OCI-LY3 (cell line): ENCODE data around the gene OR2D2.

ENCODE experiments used
- H2AFZ ChIP-seq: fragments of 200-600, 300-600 bp; shearing (Covaris generic); 2 replicates; pipeline ENCODE4 v1.6.0; 2014; ENCODE audit warnings: antibody characterized with exemption, low read depth, low read length
- H3K27ac ChIP-seq: fragments of 200-600, 300-600 bp; sonication (generic); 2 replicates; pipeline ENCODE4 v1.5.1; 2014; ENCODE audit warnings: mild to moderate bottlenecking, low read length, moderate library complexity, mixed read lengths
- H3K27me3 ChIP-seq: fragments of 200-600, 300-600 bp; sonication (generic); 2 replicates; pipeline ENCODE4 v1.6.1; 2014; ENCODE audit warnings: low read depth, low read length, mixed read lengths
- H3K36me3 ChIP-seq: fragments of 200-600, 300-600 bp; sonication (generic); replicated peaks from 2 replicates; pipeline ENCODE3; 2014; ENCODE audit warnings: low read depth, low read length, mixed read lengths
- H3K4me1 ChIP-seq: fragments of 300-600, 200-600 bp; sonication (generic); 2 replicates; pipeline ENCODE4 v1.6.1; 2014; ENCODE audit warnings: low read length, mixed read lengths
- H3K4me2 ChIP-seq: fragments of 200-600, 300-600 bp; sonication (generic); 2 replicates; pipeline ENCODE4 v1.6.1; 2014; ENCODE audit warnings: low read length, mixed read lengths
- H3K4me3 ChIP-seq: fragments of 300-600, 200-600 bp; sonication (generic); 2 replicates; pipeline ENCODE4 v1.5.1; 2014; ENCODE audit warnings: antibody characterized with exemption, mild to moderate bottlenecking, low read length, moderate library complexity
- H3K79me2 ChIP-seq: fragments of 300-600, 200-600 bp; shearing (Covaris generic); 2 replicates; pipeline ENCODE4 v1.6.1; 2014; ENCODE audit warnings: mild to moderate bottlenecking, low read length, mixed read lengths
- H3K9ac ChIP-seq: fragments of 300-600, 200-600 bp; shearing (Covaris generic); 2 replicates; pipeline ENCODE4 v1.6.0; 2014; ENCODE audit warnings: mild to moderate bottlenecking, low read length, moderate library complexity
- H3K9me3 ChIP-seq: fragments of 200-600, 300-600 bp; shearing (Covaris generic); 2 replicates; pipeline ENCODE4 v1.6.1; 2014; ENCODE audit warnings: low read length, mixed read lengths; ENCODE audit not compliant: insufficient read depth
- H4K20me1 ChIP-seq: fragments of 200-600, 300-600 bp; sonication (generic); 2 replicates; pipeline ENCODE4 v1.6.1; 2016; ENCODE audit warnings: low read length, mixed read lengths; ENCODE audit not compliant: insufficient read depth
- EZH2phosphoT487 ChIP-seq: fragments of 200-600 bp; shearing (Covaris generic); IDR thresholded peaks from 2 replicates; pipeline ENCODE4 v1.6.1; 2018; ENCODE audit warnings: antibody characterized with exemption, mixed run types, low read depth
- TF ChIP-seq, protein P1 (sequence below): fragments of 200-600, 300-600 bp; sonication (generic); IDR thresholded peaks from 2 replicates; pipeline ENCODE4 v1.5.1; 2014; ENCODE audit warnings: antibody characterized with exemption, low read length, low read depth

OR2D2 gene

GRCh38 chr11:6892400-6892799, at the start of gene OR2D2:
Gene OR2D2, minus strand, starts transcription at chr11:6892500. Its CDS starts 0 bp downstream, at chr11:6892500.
- no peaks in the 10 kb centered on the region for H4K20me1 ChIP-seq
- H3K36me3 ChIP-seq = no peaks in the 10 kb centered on the region
- no peaks in the 10 kb centered on the region for H3K79me2 ChIP-seq
- no peak within 1 kb of the TSS for H2AFZ ChIP-seq
- TF ChIP-seq, protein P1, sequence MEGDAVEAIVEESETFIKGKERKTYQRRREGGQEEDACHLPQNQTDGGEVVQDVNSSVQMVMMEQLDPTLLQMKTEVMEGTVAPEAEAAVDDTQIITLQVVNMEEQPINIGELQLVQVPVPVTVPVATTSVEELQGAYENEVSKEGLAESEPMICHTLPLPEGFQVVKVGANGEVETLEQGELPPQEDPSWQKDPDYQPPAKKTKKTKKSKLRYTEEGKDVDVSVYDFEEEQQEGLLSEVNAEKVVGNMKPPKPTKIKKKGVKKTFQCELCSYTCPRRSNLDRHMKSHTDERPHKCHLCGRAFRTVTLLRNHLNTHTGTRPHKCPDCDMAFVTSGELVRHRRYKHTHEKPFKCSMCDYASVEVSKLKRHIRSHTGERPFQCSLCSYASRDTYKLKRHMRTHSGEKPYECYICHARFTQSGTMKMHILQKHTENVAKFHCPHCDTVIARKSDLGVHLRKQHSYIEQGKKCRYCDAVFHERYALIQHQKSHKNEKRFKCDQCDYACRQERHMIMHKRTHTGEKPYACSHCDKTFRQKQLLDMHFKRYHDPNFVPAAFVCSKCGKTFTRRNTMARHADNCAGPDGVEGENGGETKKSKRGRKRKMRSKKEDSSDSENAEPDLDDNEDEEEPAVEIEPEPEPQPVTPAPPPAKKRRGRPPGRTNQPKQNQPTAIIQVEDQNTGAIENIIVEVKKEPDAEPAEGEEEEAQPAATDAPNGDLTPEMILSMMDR = no peak
- no peak for TF ChIP-seq EZH2phosphoT487
- no peaks in the 10 kb centered on the region for H3K27me3 ChIP-seq
- no peak within 1 kb of the TSS for H3K9ac ChIP-seq
- H3K27ac ChIP-seq = no peak within 1 kb of the TSS
- H3K9me3 ChIP-seq = 0 out of 2 replicates have a peak, but pooled peaks cover 3% of the 10 kb centered on the region
- H3K4me3 ChIP-seq = no peak within 1 kb of the TSS
- no peak within 1 kb of the TSS for H3K4me2 ChIP-seq
- peaks cover 28% of the 10 kb centered on the region for H3K4me1 ChIP-seq

GRCh38 chr11:6941970-6942369, 49.7 kb upstream of the OR2D2 start:
- H3K36me3 ChIP-seq = peaks cover 39% of the 10 kb centered on the region
- no peak overlapping the region for H3K4me3 ChIP-seq
- no peaks in the 10 kb centered on the region for H3K9me3 ChIP-seq
- H3K4me1 ChIP-seq = peaks cover 10% of the 10 kb centered on the region
- TF ChIP-seq EZH2phosphoT487 = no peak
- TF ChIP-seq, protein P1 = no peak
- H3K27ac ChIP-seq = no peak overlapping the region
- no peak overlapping the region for H3K4me2 ChIP-seq
- H4K20me1 ChIP-seq = peaks cover 6% of the 10 kb centered on the region; the same call in 1 of the 2 replicates
- H3K79me2 ChIP-seq = no peaks in the 10 kb centered on the region
- H2AFZ ChIP-seq = no peak overlapping the region
- H3K27me3 ChIP-seq = no peaks in the 10 kb centered on the region
- H3K9ac ChIP-seq = no peak overlapping the region

DNA sequence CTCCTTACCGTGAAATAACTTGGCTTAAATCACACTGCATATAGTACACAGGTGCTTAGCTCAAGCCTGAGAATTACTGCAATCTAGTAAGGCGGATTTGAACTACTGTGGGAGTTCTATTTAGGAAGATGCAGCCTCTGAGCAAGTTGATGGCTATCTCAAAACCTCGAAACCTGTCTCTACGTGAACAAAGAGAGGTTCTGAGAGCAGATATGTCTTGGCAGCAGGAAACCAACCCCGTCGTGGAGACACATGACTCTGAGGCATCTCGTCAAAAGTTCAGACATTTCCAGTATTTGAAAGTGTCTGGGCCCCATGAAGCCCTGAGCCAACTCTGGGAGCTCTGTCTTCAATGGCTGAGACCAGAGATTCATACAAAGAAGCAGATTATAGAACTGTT, 39.8 kb upstream of the OR2D2 start:
- Histone ChIP-seq H3K27me3 (no peaks in the 10 kb centered on the region), H4K20me1 (peaks cover 32% of the 10 kb centered on the region), H3K4me2 (no peak overlapping the region), H3K4me3 (no peak overlapping the region), H3K4me1 (peaks cover 13% of the 10 kb centered on the region), H3K36me3 (peaks cover 84% of the 10 kb centered on the region), H3K9ac (no peak overlapping the region), H3K79me2 (peaks cover 46% of the 10 kb centered on the region), H3K27ac (no peak overlapping the region), H2AFZ (no peak overlapping the region), H3K9me3 (no peaks in the 10 kb centered on the region)
- TF ChIP-seq, protein P1 = no peak
- no peak for TF ChIP-seq EZH2phosphoT487

GRCh38 chr11:6931146-6931713, 38.9 kb upstream of the OR2D2 start:
- H3K9ac ChIP-seq = no peak overlapping the region
- H3K4me1 ChIP-seq = peaks cover 13% of the 10 kb centered on the region
- peaks cover 46% of the 10 kb centered on the region for H3K79me2 ChIP-seq
- no peaks in the 10 kb centered on the region for H3K9me3 ChIP-seq
- TF ChIP-seq, protein P1 = no peak
- no peak for TF ChIP-seq EZH2phosphoT487
- peaks cover 75% of the 10 kb centered on the region for H3K36me3 ChIP-seq
- no peak overlapping the region for H3K4me2 ChIP-seq
- no peak overlapping the region for H2AFZ ChIP-seq
- H3K4me3 ChIP-seq = no peak overlapping the region
- no peaks in the 10 kb centered on the region for H3K27me3 ChIP-seq
- peaks cover 32% of the 10 kb centered on the region for H4K20me1 ChIP-seq
- H3K27ac ChIP-seq = no peak overlapping the region
